Measurements from ENCODE around the gene GRIP1. TPM values are rescaled to one million over a fixed set of nuclear protein-coding genes. Genes with fewer than 3 reads are reported as not detected.

GRIP1 gene
- total RNA-seq, 1 donor from 2014 or later = 4.2 TPM

DNA sequence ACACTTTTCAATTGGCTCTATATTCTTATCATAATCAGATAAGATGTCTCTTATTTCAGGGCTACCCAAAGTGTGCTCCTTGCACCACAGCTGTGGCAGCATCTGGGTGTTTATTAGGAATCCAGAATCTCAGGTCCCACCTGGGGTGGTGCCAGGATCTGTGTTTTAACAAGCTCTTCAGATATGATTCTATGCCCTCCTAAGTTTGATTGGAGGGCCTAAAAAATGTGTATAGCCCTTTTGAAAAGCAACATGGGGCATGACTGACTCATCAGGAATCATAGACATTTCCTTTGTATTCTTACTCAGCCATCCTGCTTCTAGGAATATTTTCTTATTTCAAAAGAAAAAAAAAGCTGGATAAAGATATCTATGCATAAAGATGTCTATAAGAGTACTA lies 273.5 kb downstream of the GRIP1 start:
- no peaks in the 10 kb centered on the region for H3K9me3 ChIP-seq

DNA sequence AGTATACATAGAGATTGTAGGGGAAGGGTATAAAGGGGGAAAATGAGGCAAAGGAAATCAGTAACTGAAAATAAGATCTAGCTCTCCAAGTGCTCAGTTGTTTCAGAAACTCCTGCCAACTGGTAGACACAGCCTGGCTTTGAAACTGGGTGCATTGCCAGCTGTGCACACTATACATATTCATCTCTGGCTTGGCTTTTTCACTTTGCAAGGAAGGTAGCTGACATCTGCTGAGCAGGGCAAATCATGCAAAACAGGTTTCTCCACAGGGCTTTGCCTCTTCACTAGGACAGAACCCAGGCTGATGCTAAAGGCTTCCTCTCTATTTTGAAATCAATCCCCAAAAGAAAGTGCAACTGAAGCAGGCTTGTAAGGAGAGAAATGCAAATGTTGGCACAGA lies 275.1 kb downstream of the GRIP1 start:
- Histone ChIP-seq H3K27ac (no peak overlapping the region), H3K27me3 (no peaks in the 10 kb centered on the region), H3K9me3 (no peaks in the 10 kb centered on the region), H3K36me3 (no peaks in the 10 kb centered on the region), H3K4me3 (no peak overlapping the region), H3K4me1 (no peaks in the 10 kb centered on the region)
- TF ChIP-seq POLR2A (IDR thresholded peaks at IDR 0.05) (no peak), POLR2AphosphoS5 (IDR thresholded peaks at IDR 0.05; ENCODE audit: insufficient read depth in 1 of 2, low read depth in 1 of 2) (no peak)
- TF ChIP-seq, protein P1, sequence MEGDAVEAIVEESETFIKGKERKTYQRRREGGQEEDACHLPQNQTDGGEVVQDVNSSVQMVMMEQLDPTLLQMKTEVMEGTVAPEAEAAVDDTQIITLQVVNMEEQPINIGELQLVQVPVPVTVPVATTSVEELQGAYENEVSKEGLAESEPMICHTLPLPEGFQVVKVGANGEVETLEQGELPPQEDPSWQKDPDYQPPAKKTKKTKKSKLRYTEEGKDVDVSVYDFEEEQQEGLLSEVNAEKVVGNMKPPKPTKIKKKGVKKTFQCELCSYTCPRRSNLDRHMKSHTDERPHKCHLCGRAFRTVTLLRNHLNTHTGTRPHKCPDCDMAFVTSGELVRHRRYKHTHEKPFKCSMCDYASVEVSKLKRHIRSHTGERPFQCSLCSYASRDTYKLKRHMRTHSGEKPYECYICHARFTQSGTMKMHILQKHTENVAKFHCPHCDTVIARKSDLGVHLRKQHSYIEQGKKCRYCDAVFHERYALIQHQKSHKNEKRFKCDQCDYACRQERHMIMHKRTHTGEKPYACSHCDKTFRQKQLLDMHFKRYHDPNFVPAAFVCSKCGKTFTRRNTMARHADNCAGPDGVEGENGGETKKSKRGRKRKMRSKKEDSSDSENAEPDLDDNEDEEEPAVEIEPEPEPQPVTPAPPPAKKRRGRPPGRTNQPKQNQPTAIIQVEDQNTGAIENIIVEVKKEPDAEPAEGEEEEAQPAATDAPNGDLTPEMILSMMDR (IDR thresholded peaks at IDR 0.05) = no peak
- DNase-seq (ENCODE audit: extremely low spot score in 2 of 2) = no peak
- intact Hi-C loops (cut with DNase I) = no loop called here

More for the DNA sequence above, 273.5 kb downstream of the GRIP1 start:
- Histone ChIP-seq H3K4me1 (no peaks in the 10 kb centered on the region), H3K27ac (no peak overlapping the region), H3K27me3 (no peaks in the 10 kb centered on the region), H3K4me3 (no peak overlapping the region), H3K36me3 (no peaks in the 10 kb centered on the region)
- TF ChIP-seq POLR2AphosphoS5 (IDR thresholded peaks at IDR 0.05; ENCODE audit: insufficient read depth in 1 of 2, low read depth in 1 of 2) (no peak), POLR2A (IDR thresholded peaks at IDR 0.05) (no peak)
- TF ChIP-seq, protein P1 (IDR thresholded peaks at IDR 0.05) = no peak
- intact Hi-C loops (cut with DNase I) = no loop called here
- DNase-seq (ENCODE audit: extremely low spot score in 2 of 2) = no peak

DNA sequence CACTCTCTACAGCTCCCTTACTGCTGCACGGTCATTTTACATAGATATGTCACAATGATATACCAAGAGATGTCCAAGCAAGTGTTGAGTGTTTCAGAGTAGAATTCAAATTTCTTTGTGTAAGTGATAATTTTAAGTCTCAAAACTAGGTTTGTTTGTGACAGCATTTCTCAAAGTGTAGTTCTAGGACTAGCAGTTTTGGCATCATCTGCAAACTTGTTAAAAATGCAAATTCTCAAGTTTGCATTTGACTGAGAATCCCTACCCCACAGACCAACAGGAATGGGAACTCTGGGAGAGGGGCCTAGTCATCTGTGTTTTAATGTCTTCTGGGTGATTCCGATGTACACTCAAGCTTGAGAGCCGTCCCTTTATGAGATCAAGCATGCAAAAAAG lies 279.0 kb downstream of the GRIP1 start:
- no peaks in the 10 kb centered on the region for H3K4me1 ChIP-seq
- TF ChIP-seq POLR2A (IDR thresholded peaks at IDR 0.05) = no peak
- no peak for TF ChIP-seq POLR2AphosphoS5 (IDR thresholded peaks at IDR 0.05; ENCODE audit: insufficient read depth in 1 of 2, low read depth in 1 of 2)
- TF ChIP-seq, protein P1 (IDR thresholded peaks at IDR 0.05) = no peak
- no peak for DNase-seq (ENCODE audit: extremely low spot score in 2 of 2)
- no peak overlapping the region for H3K27ac ChIP-seq
- intact Hi-C loops (cut with DNase I) = no loop called here
- no peak overlapping the region for H3K4me3 ChIP-seq
- H3K27me3 ChIP-seq = no peaks in the 10 kb centered on the region
- no peaks in the 10 kb centered on the region for H3K36me3 ChIP-seq
- H3K9me3 ChIP-seq = no peaks in the 10 kb centered on the region

DNA sequence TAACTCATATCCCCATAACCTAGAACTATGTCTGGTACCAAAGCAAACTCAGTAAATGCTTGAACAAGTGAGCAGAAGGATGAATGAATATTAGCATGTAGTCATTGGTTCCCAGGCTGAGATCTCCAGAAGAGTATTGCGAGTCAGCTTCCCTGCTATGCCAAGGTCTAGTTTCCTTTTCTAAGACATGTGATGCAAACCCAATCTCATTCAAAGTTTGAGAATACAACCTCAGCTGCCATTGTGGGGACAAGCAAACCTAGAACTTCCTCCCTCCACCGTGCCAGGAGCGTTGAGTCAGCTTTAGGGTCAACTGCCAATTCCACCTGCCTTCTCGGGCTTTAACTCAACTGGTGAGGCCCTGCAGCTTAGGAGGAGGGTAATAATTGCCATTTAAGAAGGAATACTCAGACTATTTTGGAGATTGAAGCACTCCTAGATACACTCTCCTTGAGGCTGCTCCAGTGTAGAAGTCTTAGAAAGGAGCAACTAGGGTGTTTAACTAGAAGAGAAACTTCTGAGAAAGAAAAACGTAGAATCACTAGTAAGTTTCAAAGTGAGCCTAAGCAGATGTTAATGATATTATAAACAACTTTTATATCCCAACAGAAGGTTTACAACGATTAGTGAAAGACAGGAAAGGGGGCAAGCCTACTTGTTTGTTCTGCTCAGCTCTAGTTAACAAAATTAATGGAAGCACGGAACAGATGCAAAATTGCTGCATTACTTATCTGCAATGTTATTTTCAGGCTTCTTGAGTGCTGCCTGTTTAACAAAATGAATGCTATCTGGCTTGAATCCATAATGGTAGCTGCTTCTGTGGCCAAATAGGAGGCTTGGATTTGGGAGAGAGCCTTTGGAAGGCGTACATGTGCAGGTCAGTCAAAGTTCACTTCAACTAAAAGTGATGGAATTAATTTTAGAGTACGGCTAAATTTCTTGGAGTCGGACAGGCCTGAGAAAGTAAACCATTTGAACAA lies 279.7 kb downstream of the GRIP1 start:
- Histone ChIP-seq H3K36me3 (no peaks in the 10 kb centered on the region), H3K9me3 (no peaks in the 10 kb centered on the region), H3K27me3 (no peaks in the 10 kb centered on the region), H3K4me3 (no peak overlapping the region), H3K27ac (no peak overlapping the region), H3K4me1 (no peaks in the 10 kb centered on the region)
- no peak for DNase-seq (ENCODE audit: extremely low spot score in 2 of 2)
- TF ChIP-seq, protein P1 (IDR thresholded peaks at IDR 0.05) = no peak
- TF ChIP-seq POLR2AphosphoS5 (IDR thresholded peaks at IDR 0.05; ENCODE audit: insufficient read depth in 1 of 2, low read depth in 1 of 2) (no peak), POLR2A (IDR thresholded peaks at IDR 0.05) (no peak)
- intact Hi-C loops (cut with DNase I) = no loop called here

All from vagina (tissue), 2 donors.